HepG2 (cell line): ENCODE measurements around the gene SNX22. TPM values are rescaled to one million over a fixed set of nuclear protein-coding genes. Genes with fewer than 3 reads are reported as not detected.

Experiments
- ATF7 ChIP-seq, 2 experiments: fragments of 450-650 bp in 1 of 2; sonication (generic) in 1 of 2; formaldehyde crosslinking in 1 of 2; IDR thresholded peaks; 2 replicates each; pipeline versions ENCODE4 v1.4.0 to v1.6.1; 2016 to 2020; ENCODE audit warnings: antibody characterized with exemption in 1 of 2, mild to moderate bottlenecking in 1 of 2, missing genetic modification reagents in 1 of 2
- CBX5 ChIP-seq: sonication (generic); formaldehyde crosslinking; IDR thresholded peaks from 2 replicates; pipeline ENCODE4 v1.4.0; 2020; ENCODE audit warnings: missing genetic modification reagents, borderline replicate concordance
- ELF1 ChIP-seq: sonication (generic); formaldehyde crosslinking; IDR thresholded peaks from 2 replicates; pipeline ENCODE4 v1.4.0; 2020; ENCODE audit warnings: missing genetic modification reagents
- ERF ChIP-seq: IDR thresholded peaks from 2 replicates; pipeline ENCODE4 v1.6.1; 2018; ENCODE audit warnings: missing biosample characterization, missing genetic modification reagents
- KLF11 ChIP-seq: IDR thresholded peaks from 2 replicates; pipeline ENCODE4 v1.6.1; 2016; ENCODE audit warnings: missing compliant biosample characterization
- MLLT10 ChIP-seq: sonication (generic); formaldehyde crosslinking; IDR thresholded peaks from 2 replicates; pipeline ENCODE4 v1.4.0; 2020; ENCODE audit warnings: missing genetic modification reagents
- NFYB ChIP-seq: sonication (generic); formaldehyde crosslinking; IDR thresholded peaks from 2 replicates; pipeline ENCODE4 v1.4.0; 2020; ENCODE audit warnings: missing genetic modification reagents
- NR3C1 ChIP-seq: sonication (generic); formaldehyde crosslinking; IDR thresholded peaks from 2 replicates; pipeline ENCODE4 v1.4.0; 2020; ENCODE audit warnings: missing genetic modification reagents
- PHF20 ChIP-seq: sonication (generic); formaldehyde crosslinking; IDR thresholded peaks from 2 replicates; pipeline ENCODE4 v1.5.0; 2020; ENCODE audit warnings: mild to moderate bottlenecking, missing genetic modification reagents
- SOX13 ChIP-seq, 3 experiments: fragments of 450-650 bp in 1 of 3; sonication (generic) in 1 of 3; formaldehyde crosslinking in 1 of 3; IDR thresholded peaks in 2 of 3; conservative IDR thresholded peaks in 1 of 3; 2 replicates each; pipeline versions ENCODE4 v1.5.0 to v1.6.1; 2016 to 2020; ENCODE audit warnings: antibody characterized with exemption in 1 of 3, mild to moderate bottlenecking in 1 of 3, missing compliant biosample characterization in 1 of 3, missing genetic modification reagents in 1 of 3, moderate library complexity in 1 of 3
- TBL1XR1 ChIP-seq: fragments of 150-350 bp; IDR thresholded peaks from 2 replicates; pipeline ENCODE4 v1.6.1; 2014; ENCODE audit warnings: borderline replicate concordance, low read length; ENCODE audit not compliant: partially characterized antibody
- TEAD3 ChIP-seq: optimal IDR thresholded peaks from 2 replicates; pipeline ENCODE3; 2016; ENCODE audit warnings: borderline replicate concordance
- TRIM24 ChIP-seq: sonication (generic); formaldehyde crosslinking; IDR thresholded peaks from 2 replicates; pipeline ENCODE4 v1.8.0; 2022; ENCODE audit warnings: mild to moderate bottlenecking, missing genetic modification reagents
- ZNF121 ChIP-seq: sonication (generic); formaldehyde crosslinking; IDR thresholded peaks from 2 replicates; pipeline ENCODE4 v1.5.0; 2020; ENCODE audit warnings: mild to moderate bottlenecking, missing genetic modification reagents
- ZNF317 ChIP-seq: sonication (generic); formaldehyde crosslinking; IDR thresholded peaks from 2 replicates; pipeline ENCODE4 v1.5.0; 2020; ENCODE audit warnings: mild to moderate bottlenecking, missing genetic modification reagents
- ZNF44 ChIP-seq: sonication (generic); formaldehyde crosslinking; IDR thresholded peaks from 2 replicates; pipeline ENCODE4 v1.5.1; 2020; ENCODE audit warnings: mild to moderate bottlenecking, missing genetic modification reagents
- ZNF7 ChIP-seq: IDR thresholded peaks from 2 replicates; pipeline ENCODE4 v1.6.1; 2016; ENCODE audit warnings: missing biosample characterization, missing genetic modification reagents
- ZNF777 ChIP-seq: sonication (generic); formaldehyde crosslinking; IDR thresholded peaks from 2 replicates; pipeline ENCODE4 v1.4.0; 2020; ENCODE audit warnings: missing genetic modification reagents
- ZNF781 ChIP-seq: sonication (generic); formaldehyde crosslinking; IDR thresholded peaks from 2 replicates; pipeline ENCODE4 v1.5.1; 2020; ENCODE audit warnings: borderline replicate concordance, mild to moderate bottlenecking, missing genetic modification reagents; ENCODE audit errors: not compliant biosample characterization
- ZSCAN29 ChIP-seq: sonication (generic); formaldehyde crosslinking; conservative IDR thresholded peaks from 2 replicates; pipeline ENCODE4 v1.4.0; 2020; ENCODE audit warnings: mild to moderate bottlenecking, missing genetic modification reagents
- polyA plus RNA-seq, 8 experiments: library from polyadenylated mRNA; depleted of rRNA in 3 of 8; stranded (reverse) in 7 of 8; unstranded in 1 of 8; fragments of >200 nt; fragmentation: Illumina TruSeq in 4 of 8; extraction: Trizol in 4 of 8; gene quantifications; 2 replicates each; pipeline versions ENCODE4 v1.2.1 to v1.2.3, GENCODE V29; 2011 to 2016; ENCODE audit warnings: low read depth in 4 of 8, missing spikeins in 1 of 8, mixed read lengths in 1 of 8; ENCODE audit not compliant: insufficient read depth in 1 of 8
- total RNA-seq, 5 experiments: library from RNA; depleted of rRNA; stranded (reverse); fragments of >200 nt; fragmentation: Illumina TruSeq; extraction: Trizol; gene quantifications; 2 replicates each; pipeline ENCODE4 v1.2.3, GENCODE V29; 2016; ENCODE audit warnings: low read depth in 1 of 5
- TF ChIP-seq, protein P1 (sequence below): sonication (generic); formaldehyde crosslinking; IDR thresholded peaks from 2 replicates; pipeline ENCODE4 v1.4.0; 2020; ENCODE audit warnings: missing genetic modification reagents, mild to moderate bottlenecking, borderline replicate concordance
- TF ChIP-seq, protein P2 (sequence below): sonication (generic); formaldehyde crosslinking; IDR thresholded peaks from 2 replicates; pipeline ENCODE4 v1.4.0; 2020; ENCODE audit warnings: missing genetic modification reagents
- TF ChIP-seq, protein P3 (sequence below): sonication (generic); formaldehyde crosslinking; IDR thresholded peaks from 2 replicates; pipeline ENCODE4 v1.4.0; 2020; ENCODE audit warnings: low read depth, mild to moderate bottlenecking, missing genetic modification reagents
- TF ChIP-seq, protein P4 (sequence below): sonication (generic); formaldehyde crosslinking; IDR thresholded peaks from 2 replicates; pipeline ENCODE4 v1.8.0; 2022; ENCODE audit warnings: missing genetic modification reagents, mild to moderate bottlenecking, inconsistent platforms, borderline replicate concordance

Gene SNX22
- total and polyA plus RNA-seq, 2 of the 13 experiments (the other 11 are each of a cell fraction or from before 2014, with no cell fraction given): 2.3 to 5.5 TPM

DNA sequence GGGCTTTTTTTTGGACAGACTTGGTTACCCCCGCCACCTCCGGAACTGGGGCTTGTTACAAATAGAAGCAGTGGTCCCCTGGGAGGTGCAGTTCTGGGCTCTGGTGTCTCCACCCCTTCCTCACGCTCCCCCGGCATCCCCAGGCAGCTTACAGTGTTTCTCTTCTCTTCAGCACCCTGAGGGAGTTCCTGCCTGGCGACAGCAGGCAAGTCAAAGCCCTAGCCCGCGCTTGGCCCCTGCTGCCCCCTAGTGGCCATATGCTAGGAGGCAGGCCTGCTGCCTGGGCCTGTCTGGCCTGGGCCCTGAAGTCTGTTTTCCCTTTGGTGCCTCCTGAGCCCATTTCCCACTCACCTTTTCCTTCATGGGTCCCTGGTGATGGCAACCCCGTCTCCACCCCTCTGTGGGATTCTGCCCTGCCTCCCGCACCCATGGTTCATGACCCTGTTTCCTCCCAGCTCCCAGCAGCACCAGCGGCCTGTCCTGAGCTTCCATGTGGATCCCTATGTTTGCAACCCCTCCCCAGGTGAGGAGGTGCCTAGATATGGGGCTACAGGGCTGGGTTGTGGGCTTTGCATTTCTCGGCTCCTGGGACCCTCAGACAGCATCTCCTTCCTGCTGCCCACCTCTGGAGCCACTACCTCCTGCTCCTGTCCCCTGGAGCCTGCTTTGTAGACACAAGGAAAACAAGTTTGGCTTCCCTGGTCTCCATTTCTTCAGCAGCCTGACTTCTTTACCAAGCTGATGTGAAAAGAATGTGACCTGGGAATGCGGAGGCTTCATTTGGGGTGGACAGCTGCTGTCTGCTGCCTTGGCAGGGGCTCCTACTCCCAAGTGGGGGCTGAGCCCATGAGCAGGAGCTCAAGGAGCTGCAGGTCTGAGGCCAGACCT, 2.2 kb downstream of the SNX22 start (continued):
- TF ChIP-seq ZNF781 (CRISPR knock-in tag) (no peak), ZNF777 (no peak), NFYB (CRISPR knock-in tag) (no peak), TEAD3 (CRISPR knock-in tag) (peak; percentile 42), TBL1XR1 (no peak), ERF (CRISPR knock-in tag) (no peak; the same call in 1 of the 2 replicates), NR3C1 (CRISPR knock-in tag) (no peak), ZSCAN29 (CRISPR knock-in tag) (no peak), SOX13 (IDR thresholded peaks at IDR 0.05) (no peak), SOX13 (CRISPR knock-in tag; conservative IDR thresholded peaks at IDR 0.05 in 1 of 2, IDR thresholded peaks at IDR 0.05 in 1 of 2) (no peak), TRIM24 (CRISPR knock-in tag) (no peak), KLF11 (no peak), CBX5 (CRISPR knock-in tag) (0 out of 2 replicates have a peak, but pooled peaks have one; percentile 61), ELF1 (CRISPR knock-in tag) (no peak; the same call in 1 of the 2 replicates), ATF7 (IDR thresholded peaks at IDR 0.05) (no peak), ATF7 (CRISPR knock-in tag; IDR thresholded peaks at IDR 0.05) (no peak), PHF20 (CRISPR knock-in tag) (no peak), ZNF7 (CRISPR knock-in tag) (no peak), ZNF317 (CRISPR knock-in tag) (no peak), MLLT10 (CRISPR knock-in tag) (no peak), ZNF121 (CRISPR knock-in tag) (peak; percentile 74; the same call in 1 of the 2 replicates), ZNF44 (CRISPR knock-in tag) (no peak)
- TF ChIP-seq, protein P1, sequence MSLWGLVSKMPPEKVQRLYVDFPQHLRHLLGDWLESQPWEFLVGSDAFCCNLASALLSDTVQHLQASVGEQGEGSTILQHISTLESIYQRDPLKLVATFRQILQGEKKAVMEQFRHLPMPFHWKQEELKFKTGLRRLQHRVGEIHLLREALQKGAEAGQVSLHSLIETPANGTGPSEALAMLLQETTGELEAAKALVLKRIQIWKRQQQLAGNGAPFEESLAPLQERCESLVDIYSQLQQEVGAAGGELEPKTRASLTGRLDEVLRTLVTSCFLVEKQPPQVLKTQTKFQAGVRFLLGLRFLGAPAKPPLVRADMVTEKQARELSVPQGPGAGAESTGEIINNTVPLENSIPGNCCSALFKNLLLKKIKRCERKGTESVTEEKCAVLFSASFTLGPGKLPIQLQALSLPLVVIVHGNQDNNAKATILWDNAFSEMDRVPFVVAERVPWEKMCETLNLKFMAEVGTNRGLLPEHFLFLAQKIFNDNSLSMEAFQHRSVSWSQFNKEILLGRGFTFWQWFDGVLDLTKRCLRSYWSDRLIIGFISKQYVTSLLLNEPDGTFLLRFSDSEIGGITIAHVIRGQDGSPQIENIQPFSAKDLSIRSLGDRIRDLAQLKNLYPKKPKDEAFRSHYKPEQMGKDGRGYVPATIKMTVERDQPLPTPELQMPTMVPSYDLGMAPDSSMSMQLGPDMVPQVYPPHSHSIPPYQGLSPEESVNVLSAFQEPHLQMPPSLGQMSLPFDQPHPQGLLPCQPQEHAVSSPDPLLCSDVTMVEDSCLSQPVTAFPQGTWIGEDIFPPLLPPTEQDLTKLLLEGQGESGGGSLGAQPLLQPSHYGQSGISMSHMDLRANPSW (CRISPR knock-in tag): no peak
- TF ChIP-seq, protein P2, sequence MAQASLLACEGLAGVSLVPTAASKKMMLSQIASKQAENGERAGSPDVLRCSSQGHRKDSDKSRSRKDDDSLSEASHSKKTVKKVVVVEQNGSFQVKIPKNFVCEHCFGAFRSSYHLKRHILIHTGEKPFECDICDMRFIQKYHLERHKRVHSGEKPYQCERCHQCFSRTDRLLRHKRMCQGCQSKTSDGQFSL (CRISPR knock-in tag): no peak
- TF ChIP-seq, protein P3, sequence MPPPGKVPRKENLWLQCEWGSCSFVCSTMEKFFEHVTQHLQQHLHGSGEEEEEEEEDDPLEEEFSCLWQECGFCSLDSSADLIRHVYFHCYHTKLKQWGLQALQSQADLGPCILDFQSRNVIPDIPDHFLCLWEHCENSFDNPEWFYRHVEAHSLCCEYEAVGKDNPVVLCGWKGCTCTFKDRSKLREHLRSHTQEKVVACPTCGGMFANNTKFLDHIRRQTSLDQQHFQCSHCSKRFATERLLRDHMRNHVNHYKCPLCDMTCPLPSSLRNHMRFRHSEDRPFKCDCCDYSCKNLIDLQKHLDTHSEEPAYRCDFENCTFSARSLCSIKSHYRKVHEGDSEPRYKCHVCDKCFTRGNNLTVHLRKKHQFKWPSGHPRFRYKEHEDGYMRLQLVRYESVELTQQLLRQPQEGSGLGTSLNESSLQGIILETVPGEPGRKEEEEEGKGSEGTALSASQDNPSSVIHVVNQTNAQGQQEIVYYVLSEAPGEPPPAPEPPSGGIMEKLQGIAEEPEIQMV (CRISPR knock-in tag): no peak
- TF ChIP-seq, protein P4, sequence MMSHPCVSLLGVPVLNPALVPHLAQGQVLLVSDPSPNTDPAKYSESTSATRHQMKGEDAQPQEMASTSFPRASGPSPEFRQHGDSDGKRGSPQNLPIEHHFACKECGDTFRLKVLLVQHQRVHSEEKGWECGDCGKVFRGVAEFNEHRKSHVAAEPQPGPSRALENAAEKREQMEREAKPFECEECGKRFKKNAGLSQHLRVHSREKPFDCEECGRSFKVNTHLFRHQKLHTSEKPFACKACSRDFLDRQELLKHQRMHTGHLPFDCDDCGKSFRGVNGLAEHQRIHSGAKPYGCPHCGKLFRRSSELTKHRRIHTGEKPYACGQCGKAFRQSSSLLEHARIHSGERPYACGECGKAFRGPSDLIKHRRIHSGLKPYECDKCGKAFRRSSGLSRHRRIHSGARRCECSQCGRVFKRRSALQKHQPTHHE: no peak
